ENCODE measurements around the gene HNF4A.

Gene HNF4A

DNA sequence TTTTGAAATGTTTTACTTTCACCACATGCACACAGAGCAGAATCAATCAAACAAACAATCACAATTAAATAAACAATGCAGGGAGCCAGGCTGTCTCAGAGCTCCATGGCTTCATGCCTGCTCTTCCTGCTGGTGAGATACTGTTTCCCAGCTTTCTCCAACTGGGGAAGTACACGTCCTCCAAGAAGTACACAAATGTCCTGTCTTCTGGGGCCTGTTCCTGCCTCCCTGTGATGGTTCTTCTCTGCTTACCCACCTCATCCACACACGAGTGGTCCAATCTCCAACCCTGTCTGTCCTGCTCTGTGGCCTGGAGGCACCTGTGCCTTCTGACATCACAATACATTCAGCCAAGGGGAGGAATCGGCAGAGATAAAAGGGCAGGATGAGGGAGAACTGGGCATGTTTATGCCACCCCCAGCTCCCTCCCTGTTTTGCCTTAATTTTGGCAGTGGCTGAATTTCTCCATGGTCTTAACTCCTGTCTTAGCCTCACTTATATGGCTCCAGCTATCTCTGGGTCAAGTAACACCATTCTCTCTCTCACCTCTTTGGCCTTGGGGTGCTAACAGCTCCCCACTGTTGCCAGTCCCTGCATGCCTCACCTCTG, 94.9 kb downstream of the HNF4A start:
- no peak for TF ChIP-seq CTCF (IDR thresholded peaks at IDR 0.05; ENCODE audit: borderline replicate concordance, insufficient read depth, low read depth, low read length)

GRCh38 chr20:44450903-44451450, 95.5 kb downstream of the HNF4A start:
- TF ChIP-seq CTCF (IDR thresholded peaks at IDR 0.05; ENCODE audit: borderline replicate concordance, insufficient read depth, low read depth, low read length) = no peak
- H3K4me3 ChIP-seq (ENCODE audit: low read depth, low read length) = no peak overlapping the region

More for the DNA sequence above, 94.9 kb downstream of the HNF4A start:
- H3K4me3 ChIP-seq (ENCODE audit: low read depth, low read length) = no peak overlapping the region

DNA sequence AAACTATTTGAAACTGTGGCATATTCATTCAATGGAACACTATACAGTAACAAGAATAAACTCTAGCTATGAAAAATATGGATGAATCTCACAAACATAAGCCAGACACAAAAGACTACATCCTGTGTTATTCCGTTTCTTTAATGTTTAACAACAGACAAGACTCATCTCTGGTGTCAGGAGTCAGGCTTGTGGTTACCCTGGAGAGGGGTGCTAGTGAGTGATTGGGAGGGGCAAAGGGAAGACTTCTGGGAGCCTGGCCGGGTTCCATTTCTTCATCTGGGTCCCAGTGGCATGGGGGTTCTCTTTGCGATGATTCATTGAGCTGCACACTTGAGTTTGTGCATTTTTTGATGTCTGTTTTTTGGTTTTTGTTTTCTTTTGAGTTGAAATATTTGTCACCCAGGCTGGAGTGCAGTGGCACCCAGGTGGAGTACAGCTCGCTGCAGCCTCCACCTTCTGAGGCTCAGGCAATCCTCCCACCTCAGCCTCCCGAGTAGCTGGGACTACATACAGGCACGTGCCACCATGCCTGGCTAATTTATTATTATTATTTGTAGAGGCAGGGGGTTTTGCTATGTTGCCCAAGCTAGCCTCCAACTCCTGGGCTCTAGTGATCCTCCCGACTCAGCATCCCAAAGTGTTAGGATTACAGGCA, 98.9 kb downstream of the HNF4A start:
- H3K4me3 ChIP-seq (ENCODE audit: low read depth, low read length) = no peak overlapping the region

GRCh38 chr20:44455126-44455525, 99.6 kb downstream of the HNF4A start:
- no peak overlapping the region for H3K4me3 ChIP-seq (ENCODE audit: low read depth, low read length)
- TF ChIP-seq CTCF (IDR thresholded peaks at IDR 0.05; ENCODE audit: borderline replicate concordance, insufficient read depth, low read depth, low read length) = no peak

More for the DNA sequence above, 98.9 kb downstream of the HNF4A start:
- no peak for TF ChIP-seq CTCF (IDR thresholded peaks at IDR 0.05; ENCODE audit: borderline replicate concordance, insufficient read depth, low read depth, low read length)

- no peak for TF ChIP-seq CTCF (IDR thresholded peaks at IDR 0.05; ENCODE audit: borderline replicate concordance, insufficient read depth, low read depth, low read length)
- no peak overlapping the region for H3K4me3 ChIP-seq (ENCODE audit: low read depth, low read length)
Measured at GRCh38 chr20:44456611-44457010, 101.1 kb downstream of the HNF4A start.

GRCh38 chr20:44457016-44457415, 101.5 kb downstream of the HNF4A start:
- TF ChIP-seq CTCF (IDR thresholded peaks at IDR 0.05; ENCODE audit: borderline replicate concordance, insufficient read depth, low read depth, low read length) = no peak

DNA sequence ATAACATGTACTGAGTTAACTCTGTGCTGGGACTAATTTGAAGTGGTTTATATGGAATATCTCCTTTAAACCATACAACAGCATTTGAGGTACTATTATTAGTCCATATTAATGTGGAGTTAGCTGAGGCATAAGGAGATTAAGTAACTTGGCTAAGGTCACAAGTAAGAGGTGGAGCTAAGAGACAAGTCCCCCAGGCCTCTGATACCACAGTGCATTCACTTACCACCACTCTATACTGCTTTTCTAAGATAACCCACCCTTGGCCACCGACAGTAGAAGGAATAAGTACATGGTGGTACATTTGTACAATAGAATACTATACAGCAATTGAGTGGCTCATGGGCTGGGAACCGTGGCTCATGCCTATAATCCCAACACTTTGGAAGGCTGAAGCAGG, 103.8 kb downstream of the HNF4A start:
- no peak for TF ChIP-seq CTCF (IDR thresholded peaks at IDR 0.05; ENCODE audit: borderline replicate concordance, insufficient read depth, low read depth, low read length)
- no peak overlapping the region for H3K4me3 ChIP-seq (ENCODE audit: low read depth, low read length)

More at GRCh38 chr20:44457016-44457415, 101.5 kb downstream of the HNF4A start:
- no peak overlapping the region for H3K4me3 ChIP-seq (ENCODE audit: low read depth, low read length)

Measured in GM12875 (cell line).